ENCODE measurements around the gene FETUB.
"Not testable (repeated sequence)": the region's sequence is repeated elsewhere in the genome, so short reads cannot be mapped to it uniquely, and the experiment has no call there.

FETUB gene

DNA sequence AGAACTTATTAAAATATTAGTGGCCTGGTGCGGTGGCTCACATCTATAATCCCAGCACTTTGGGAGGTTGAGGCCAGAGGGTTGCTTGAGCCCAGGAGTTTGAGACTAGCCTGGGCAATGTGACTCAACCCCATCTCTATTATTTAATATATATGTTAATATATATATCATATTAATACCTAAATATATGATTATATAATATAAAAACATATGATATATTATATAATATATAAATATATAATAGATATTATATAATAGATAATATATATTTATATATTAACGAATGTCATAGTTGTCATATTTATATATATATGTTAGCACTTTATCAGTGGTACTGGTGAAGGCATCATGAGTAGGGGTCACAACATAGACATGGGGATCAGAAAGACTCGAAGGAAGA, 30.9 kb downstream of the FETUB start:
- no peak overlapping the region for H3K4me3 ChIP-seq (ENCODE audit: low read length)
- DNase-seq (ENCODE audit: low read depth, low spot score), result no peak
- no peaks in the 10 kb centered on the region for H3K4me1 ChIP-seq (ENCODE audit: control insufficient read depth, insufficient read depth, low read length)
- no peaks in the 10 kb centered on the region for H3K9me3 ChIP-seq (ENCODE audit: control insufficient read depth, insufficient read depth, low read length)
- H3K27ac ChIP-seq (ENCODE audit: low read length), result no peak overlapping the region
- WGBS (ENCODE audit: insufficient coverage, insufficient read length), result no CpG with 5 or more reads among the region's 3 CpGs
- H3K27me3 ChIP-seq (ENCODE audit: control insufficient read depth, insufficient read depth, low read length), result no peaks in the 10 kb centered on the region
- H3K36me3 ChIP-seq (ENCODE audit: control insufficient read depth, insufficient read depth, low read length), result no peaks in the 10 kb centered on the region

DNA sequence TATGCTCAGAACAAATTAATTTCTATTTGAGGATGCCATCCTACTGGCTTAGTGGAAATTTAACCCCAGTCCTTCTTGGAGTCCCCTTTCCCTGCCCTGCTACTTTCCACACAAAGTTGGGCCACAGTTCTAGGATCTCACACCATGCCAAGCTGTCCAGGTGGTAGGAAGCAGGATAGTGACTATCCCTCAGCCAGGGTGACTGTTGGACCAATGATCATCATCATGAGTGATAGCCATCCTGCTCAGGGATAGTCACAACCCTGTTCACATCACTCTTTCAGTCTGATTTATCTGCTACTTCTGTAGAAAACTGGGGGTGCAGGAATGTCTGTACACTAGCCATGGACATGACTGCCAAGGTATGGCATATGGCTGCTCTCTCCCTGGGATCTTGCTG, 38.4 kb downstream of the FETUB start:
- H3K4me3 ChIP-seq (ENCODE audit: low read length), result no peak overlapping the region
- no peak for DNase-seq (ENCODE audit: low read depth, low spot score)
- no peaks in the 10 kb centered on the region for H3K4me1 ChIP-seq (ENCODE audit: control insufficient read depth, insufficient read depth, low read length)
- H3K36me3 ChIP-seq (ENCODE audit: control insufficient read depth, insufficient read depth, low read length), result no peaks in the 10 kb centered on the region
- H3K27me3 ChIP-seq (ENCODE audit: control insufficient read depth, insufficient read depth, low read length), result no peaks in the 10 kb centered on the region
- no peaks in the 10 kb centered on the region for H3K9me3 ChIP-seq (ENCODE audit: control insufficient read depth, insufficient read depth, low read length)
- no peak overlapping the region for H3K27ac ChIP-seq (ENCODE audit: low read length)

DNA sequence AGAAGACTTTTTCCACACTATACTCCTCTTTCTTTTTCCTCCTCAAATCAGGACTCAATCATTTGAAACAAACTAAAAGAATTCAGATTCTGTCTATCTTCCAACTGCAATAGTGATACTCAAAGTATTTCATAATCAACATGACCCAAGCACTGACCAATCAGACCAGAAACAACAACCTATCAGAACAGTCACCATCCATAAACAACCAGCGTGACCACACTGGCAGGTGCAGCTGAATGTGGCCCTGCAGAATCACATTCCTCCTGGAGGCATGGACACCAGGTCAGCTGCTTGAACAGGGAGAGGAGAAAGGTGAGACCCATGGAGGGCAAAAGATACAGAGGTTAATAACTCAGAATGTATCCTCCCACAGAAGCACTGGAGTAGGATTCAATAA, 39.0 kb downstream of the FETUB start:
- WGBS (ENCODE audit: insufficient coverage, insufficient read length), result no CpG with 5 or more reads among the region's 1 CpG
- Histone ChIP-seq H3K4me1 (ENCODE audit: control insufficient read depth, insufficient read depth, low read length) (no peaks in the 10 kb centered on the region), H3K27me3 (ENCODE audit: control insufficient read depth, insufficient read depth, low read length) (no peaks in the 10 kb centered on the region)

DNA sequence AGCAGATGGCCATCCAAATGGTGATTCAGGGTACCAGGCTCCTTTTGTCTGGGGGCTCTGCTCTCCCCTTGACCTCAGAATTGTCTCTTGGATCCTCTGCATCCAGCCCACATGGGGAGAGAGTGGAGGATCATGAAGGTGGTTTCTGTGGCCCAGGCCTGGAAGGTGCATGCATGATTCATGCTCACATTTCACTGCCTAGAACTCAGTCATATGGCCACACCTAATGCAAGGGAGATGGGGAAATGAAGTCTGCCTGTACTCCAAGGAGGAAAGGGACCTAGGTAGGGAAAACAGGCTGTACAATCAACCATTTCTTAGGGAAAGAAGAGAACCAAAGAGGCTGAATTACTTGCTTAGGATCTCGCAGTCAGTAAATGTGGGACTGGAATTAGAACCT, 40.7 kb downstream of the FETUB start:
- H3K36me3 ChIP-seq (ENCODE audit: control insufficient read depth, insufficient read depth, low read length), result no peaks in the 10 kb centered on the region
- WGBS (ENCODE audit: insufficient coverage, insufficient read length), result no CpG with 5 or more reads among the region's 1 CpG
- H3K4me3 ChIP-seq (ENCODE audit: low read length), result no peak overlapping the region
- no peak for DNase-seq (ENCODE audit: low read depth, low spot score)
- H3K9me3 ChIP-seq (ENCODE audit: control insufficient read depth, insufficient read depth, low read length), result no peaks in the 10 kb centered on the region
- no peak overlapping the region for H3K27ac ChIP-seq (ENCODE audit: low read length)
- H3K27me3 ChIP-seq (ENCODE audit: control insufficient read depth, insufficient read depth, low read length), result no peaks in the 10 kb centered on the region
- no peaks in the 10 kb centered on the region for H3K4me1 ChIP-seq (ENCODE audit: control insufficient read depth, insufficient read depth, low read length)

More for the DNA sequence above, 39.0 kb downstream of the FETUB start:
- no peaks in the 10 kb centered on the region for H3K9me3 ChIP-seq (ENCODE audit: control insufficient read depth, insufficient read depth, low read length)
- H3K27ac ChIP-seq (ENCODE audit: low read length), result no peak overlapping the region
- no peak overlapping the region for H3K4me3 ChIP-seq (ENCODE audit: low read length)
- no peak for DNase-seq (ENCODE audit: low read depth, low spot score)
- no peaks in the 10 kb centered on the region for H3K36me3 ChIP-seq (ENCODE audit: control insufficient read depth, insufficient read depth, low read length)

DNA sequence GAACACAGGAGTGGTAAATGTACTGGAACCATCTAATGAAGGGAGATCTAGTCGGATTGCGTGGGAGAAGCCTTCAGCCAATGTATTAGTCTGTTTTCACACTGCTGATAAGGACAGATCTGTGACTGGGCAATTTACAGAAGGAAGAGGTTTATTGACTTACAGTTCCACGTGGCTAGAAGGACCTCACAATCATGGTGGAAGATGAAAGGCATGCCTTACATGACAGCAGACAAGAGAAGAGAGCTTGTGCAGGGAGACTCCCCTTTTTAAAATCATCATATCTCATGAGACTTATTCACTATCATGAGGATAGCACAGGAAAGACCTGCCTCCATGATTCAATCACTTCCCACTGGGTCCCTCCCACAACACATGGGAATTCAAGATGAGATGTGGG, 42.6 kb downstream of the FETUB start:
- Histone ChIP-seq H3K27ac (ENCODE audit: low read length) (no peak overlapping the region), H3K36me3 (ENCODE audit: control insufficient read depth, insufficient read depth, low read length) (no peaks in the 10 kb centered on the region), H3K27me3 (ENCODE audit: control insufficient read depth, insufficient read depth, low read length) (no peaks in the 10 kb centered on the region), H3K4me3 (ENCODE audit: low read length) (no peak overlapping the region), H3K9me3 (ENCODE audit: control insufficient read depth, insufficient read depth, low read length) (no peaks in the 10 kb centered on the region), H3K4me1 (ENCODE audit: control insufficient read depth, insufficient read depth, low read length) (no peaks in the 10 kb centered on the region)
- no CpG with 5 or more reads among the region's 3 CpGs for WGBS (ENCODE audit: insufficient coverage, insufficient read length)
- no peak for DNase-seq (ENCODE audit: low read depth, low spot score)

DNA sequence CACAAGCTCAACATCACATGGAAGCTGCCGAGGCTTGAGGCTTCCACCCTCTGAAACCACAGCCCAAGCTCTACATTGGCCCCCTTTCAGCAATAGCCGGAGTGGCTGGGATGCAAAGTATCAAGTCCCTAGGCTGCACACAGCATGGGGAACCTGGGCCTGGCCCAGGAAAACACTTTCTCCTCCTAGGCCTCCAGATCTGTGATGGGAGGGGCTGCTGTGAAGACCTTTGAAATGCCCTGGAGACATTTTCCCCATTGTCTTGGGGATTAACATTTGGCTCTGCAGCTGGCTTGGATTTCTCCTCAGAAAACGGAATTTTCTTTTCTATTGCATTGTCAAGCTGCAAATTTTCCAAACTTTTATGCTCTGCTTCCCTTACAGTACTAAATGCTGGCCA, 43.8 kb downstream of the FETUB start:
- WGBS (ENCODE audit: insufficient coverage, insufficient read length), result no CpG with 5 or more reads among the region's 3 CpGs
- Histone ChIP-seq H3K27me3 (ENCODE audit: control insufficient read depth, insufficient read depth, low read length) (no peaks in the 10 kb centered on the region), H3K27ac (ENCODE audit: low read length) (no peak overlapping the region), H3K4me3 (ENCODE audit: low read length) (no peak overlapping the region), H3K9me3 (ENCODE audit: control insufficient read depth, insufficient read depth, low read length) (no peaks in the 10 kb centered on the region), H3K36me3 (ENCODE audit: control insufficient read depth, insufficient read depth, low read length) (no peaks in the 10 kb centered on the region), H3K4me1 (ENCODE audit: control insufficient read depth, insufficient read depth, low read length) (no peaks in the 10 kb centered on the region)
- no peak for DNase-seq (ENCODE audit: low read depth, low spot score)

DNA sequence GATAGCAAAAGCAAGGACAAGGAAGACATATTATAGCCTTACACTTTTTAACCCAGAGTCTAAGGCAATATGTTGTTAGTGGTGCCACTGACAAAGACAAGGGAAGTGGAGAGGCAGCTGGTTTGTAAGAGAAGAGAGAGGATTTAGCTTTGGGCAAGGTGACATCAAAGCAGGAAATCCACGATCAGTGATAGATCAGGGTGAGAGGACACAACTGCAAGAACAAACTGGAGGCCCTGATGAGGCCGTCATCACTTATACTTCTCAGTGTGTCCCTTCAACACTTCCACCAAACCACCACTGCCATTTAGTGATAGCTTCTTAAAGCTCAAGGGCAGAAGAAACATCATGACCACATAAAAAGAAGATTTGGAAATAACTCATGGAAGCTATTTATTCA, 46.3 kb downstream of the FETUB start:
- not testable (repeated sequence) for H3K4me1 ChIP-seq (ENCODE audit: control insufficient read depth, insufficient read depth, low read length); H3K27me3 ChIP-seq (ENCODE audit: control insufficient read depth, insufficient read depth, low read length)
- no CpG with 5 or more reads among the region's 2 CpGs for WGBS (ENCODE audit: insufficient coverage, insufficient read length)

DNA sequence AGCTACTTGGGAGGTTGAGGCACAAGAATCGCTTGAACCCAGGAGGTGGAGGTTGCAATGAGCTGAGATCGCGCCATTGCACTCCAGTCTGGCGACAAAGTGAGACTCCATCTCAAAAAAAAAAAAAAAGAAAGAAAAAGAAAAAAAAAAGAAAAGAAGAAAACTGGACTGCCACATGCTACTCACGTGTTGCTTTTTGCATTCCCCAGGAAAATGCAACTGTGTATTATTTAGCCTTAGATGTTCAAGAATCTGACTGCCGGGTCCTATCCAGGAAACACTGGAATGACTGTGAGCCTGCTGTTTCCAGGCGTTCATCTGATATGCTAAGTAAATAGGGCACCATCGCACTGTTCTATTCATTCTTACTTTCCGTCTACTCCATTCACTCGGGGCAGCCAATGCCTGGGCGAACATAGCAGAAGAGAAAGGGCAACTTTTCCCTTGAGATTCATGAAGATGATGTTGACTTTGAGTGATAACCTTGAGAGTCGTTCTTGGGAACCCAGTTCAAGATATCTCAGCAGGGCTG, 47.0 kb downstream of the FETUB start:
- Histone ChIP-seq H3K27ac (ENCODE audit: low read length) (no peak overlapping the region), H3K4me1 (ENCODE audit: control insufficient read depth, insufficient read depth, low read length) (no peaks in the 10 kb centered on the region), H3K27me3 (ENCODE audit: control insufficient read depth, insufficient read depth, low read length) (no peaks in the 10 kb centered on the region), H3K4me3 (ENCODE audit: low read length) (no peak overlapping the region), H3K36me3 (ENCODE audit: control insufficient read depth, insufficient read depth, low read length) (no peaks in the 10 kb centered on the region), H3K9me3 (ENCODE audit: control insufficient read depth, insufficient read depth, low read length) (no peaks in the 10 kb centered on the region)
- no CpG with 5 or more reads among the region's 12 CpGs for WGBS (ENCODE audit: insufficient coverage, insufficient read length)
- no peak for DNase-seq (ENCODE audit: low read depth, low spot score)

More for the DNA sequence above, 46.3 kb downstream of the FETUB start:
- H3K36me3 ChIP-seq (ENCODE audit: control insufficient read depth, insufficient read depth, low read length); DNase-seq (ENCODE audit: low read depth, low spot score); H3K9me3 ChIP-seq (ENCODE audit: control insufficient read depth, insufficient read depth, low read length); H3K4me3 ChIP-seq (ENCODE audit: low read length); H3K27ac ChIP-seq (ENCODE audit: low read length): not testable (repeated sequence)

DNA sequence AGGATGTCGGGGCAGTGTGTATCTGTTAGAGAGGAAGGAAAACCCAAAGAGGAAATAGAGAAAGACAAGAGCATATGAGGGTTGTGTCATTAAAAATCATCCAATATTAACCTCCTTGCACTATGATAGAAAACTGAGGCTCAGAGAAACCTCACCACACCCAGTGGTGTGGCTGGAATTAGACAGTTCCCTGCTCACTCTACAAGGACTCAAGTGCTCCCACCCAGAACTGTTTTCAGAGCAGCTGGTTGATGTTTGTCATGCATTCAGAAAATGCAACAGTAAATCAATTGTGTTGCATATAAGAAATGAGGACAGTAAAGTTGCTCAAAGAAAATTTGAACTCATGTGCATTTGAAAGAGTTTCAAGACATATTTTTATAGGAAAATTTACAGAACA, 50.1 kb downstream of the FETUB start:
- H3K9me3 ChIP-seq (ENCODE audit: control insufficient read depth, insufficient read depth, low read length); DNase-seq (ENCODE audit: low read depth, low spot score); H3K27me3 ChIP-seq (ENCODE audit: control insufficient read depth, insufficient read depth, low read length); H3K4me1 ChIP-seq (ENCODE audit: control insufficient read depth, insufficient read depth, low read length); H3K36me3 ChIP-seq (ENCODE audit: control insufficient read depth, insufficient read depth, low read length); H3K4me3 ChIP-seq (ENCODE audit: low read length); H3K27ac ChIP-seq (ENCODE audit: low read length): not testable (repeated sequence)
- no CpG with 5 or more reads among the region's 1 CpG for WGBS (ENCODE audit: insufficient coverage, insufficient read length)

DNA sequence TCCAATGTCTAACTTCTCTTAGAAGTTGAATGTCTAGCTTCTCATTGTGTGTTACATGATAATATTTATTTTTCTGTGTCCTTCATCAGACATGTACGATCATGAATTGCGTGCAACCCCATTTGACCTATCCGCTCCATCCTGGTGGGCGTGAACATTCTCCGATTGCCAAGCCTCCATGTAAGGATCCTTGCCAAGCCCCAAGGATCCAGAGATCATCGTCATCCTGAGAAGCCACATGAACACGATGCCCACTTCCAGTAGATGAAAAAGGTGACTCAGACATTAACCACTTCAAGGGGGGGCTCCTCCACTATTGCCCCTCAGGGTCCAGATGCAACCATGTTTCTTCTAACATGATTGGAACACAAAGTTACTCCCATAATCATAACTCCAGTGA, 51.5 kb downstream of the FETUB start:
- H3K4me1 ChIP-seq (ENCODE audit: control insufficient read depth, insufficient read depth, low read length), result no peaks in the 10 kb centered on the region
- H3K36me3 ChIP-seq (ENCODE audit: control insufficient read depth, insufficient read depth, low read length), result no peaks in the 10 kb centered on the region
- H3K27me3 ChIP-seq (ENCODE audit: control insufficient read depth, insufficient read depth, low read length), result no peaks in the 10 kb centered on the region
- H3K4me3 ChIP-seq (ENCODE audit: low read length), result no peak overlapping the region
- no peak for DNase-seq (ENCODE audit: low read depth, low spot score)
- no CpG with 5 or more reads among the region's 7 CpGs for WGBS (ENCODE audit: insufficient coverage, insufficient read length)
- H3K9me3 ChIP-seq (ENCODE audit: control insufficient read depth, insufficient read depth, low read length), result no peaks in the 10 kb centered on the region
- H3K27ac ChIP-seq (ENCODE audit: low read length), result no peak overlapping the region

DNA sequence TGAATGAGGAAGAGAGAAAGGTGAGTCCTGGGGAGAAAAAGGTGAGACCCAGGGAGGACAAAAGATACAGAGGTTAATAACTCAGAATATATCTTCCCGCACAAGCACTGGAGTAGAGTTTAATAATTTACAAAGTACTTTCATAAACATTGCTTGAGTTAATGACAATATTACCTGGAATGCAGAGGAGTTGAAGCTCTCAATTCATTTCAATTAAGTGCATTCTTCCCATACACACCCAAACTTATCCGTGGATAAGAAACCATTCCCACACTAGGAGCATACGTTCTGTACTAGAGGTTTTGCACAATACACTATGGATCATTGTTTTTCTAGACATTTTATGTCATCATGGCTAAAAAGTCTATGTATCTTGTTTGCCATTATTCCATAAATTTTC, 53.6 kb downstream of the FETUB start:
- no peak for DNase-seq (ENCODE audit: low read depth, low spot score)
- no peaks in the 10 kb centered on the region for H3K9me3 ChIP-seq (ENCODE audit: control insufficient read depth, insufficient read depth, low read length)
- no peak overlapping the region for H3K4me3 ChIP-seq (ENCODE audit: low read length)
- no peaks in the 10 kb centered on the region for H3K27me3 ChIP-seq (ENCODE audit: control insufficient read depth, insufficient read depth, low read length)
- no peaks in the 10 kb centered on the region for H3K4me1 ChIP-seq (ENCODE audit: control insufficient read depth, insufficient read depth, low read length)
- no peaks in the 10 kb centered on the region for H3K36me3 ChIP-seq (ENCODE audit: control insufficient read depth, insufficient read depth, low read length)
- no CpG with 5 or more reads among the region's 3 CpGs for WGBS (ENCODE audit: insufficient coverage, insufficient read length)
- H3K27ac ChIP-seq (ENCODE audit: low read length), result no peak overlapping the region
